Stimulated activated naive CD8-positive, alpha-beta T cell treated with anti-CD3 and anti-CD28 coated beads, Interleukin-15, amount 100 ng/mL, for 72 hours (primary cell): ENCODE results near the gene TMEM39A.

Source experiments
- ATAC-seq: fragments of 150-1000 bp; cut with Tn5 transposase; 2 replicates; pipeline ENCODE4 v1.10.0; 2021; ENCODE audit warnings: mild to moderate bottlenecking, moderate library complexity
- DNase-seq, 2 donors: peaks; one replicate each; pipeline ENCODE4 v3.0.0; 2021 to 2022
- H3K27ac Mint-ChIP-seq, 2 donors: one replicate each; pipeline ENCODE4 v1.8.0; 2022; ENCODE audit warnings: mild to moderate bottlenecking in 2 of 2, mixed read lengths in 2 of 2, moderate library complexity in 2 of 2
- H3K27me3 Mint-ChIP-seq: one replicate; pipeline ENCODE4 v1.8.0; 2022; ENCODE audit warnings: mixed read lengths
- H3K4me1 Mint-ChIP-seq: one replicate; pipeline ENCODE4 v1.8.0; 2022; ENCODE audit warnings: mild to moderate bottlenecking, mixed read lengths
- H3K4me3 Mint-ChIP-seq, 2 donors: one replicate each; pipeline ENCODE4 v1.8.0; 2022; ENCODE audit warnings: mild to moderate bottlenecking in 2 of 2, mixed read lengths in 2 of 2, moderate library complexity in 1 of 2
- H3K9me3 Mint-ChIP-seq, 2 donors: one replicate each; pipeline ENCODE4 v1.8.0; 2022; ENCODE audit warnings: mixed read lengths in 2 of 2

The TMEM39A gene

DNA sequence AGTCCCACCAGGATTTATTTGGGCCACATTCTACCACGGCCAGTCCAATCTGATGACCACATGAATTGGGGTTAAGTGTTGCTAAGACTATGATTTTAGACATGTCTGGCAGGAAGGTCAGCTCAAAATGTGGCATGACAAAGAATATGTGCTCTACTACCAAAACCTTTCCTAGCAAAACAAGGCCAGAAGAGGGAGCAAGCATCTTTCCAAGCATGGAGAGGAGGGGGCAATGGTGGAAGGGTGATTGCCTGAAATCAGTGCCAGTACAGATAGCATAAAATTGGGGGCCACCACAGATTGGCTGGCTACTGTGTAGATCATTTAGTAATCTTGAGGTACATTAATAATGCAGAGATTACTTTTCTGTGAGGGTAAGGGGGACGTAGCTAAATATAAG is 43.2 kb downstream of the TMEM39A start:
- Mint-ChIP-seq H3K4me3 (no peak overlapping the region), H3K4me1 (no peaks in the 10 kb centered on the region), H3K27me3 (no peaks in the 10 kb centered on the region), H3K27ac (no peak overlapping the region), H3K9me3 (peaks cover 0 to 17% of the 10 kb centered on the region in 2 donors)
- DNase-seq, result no peak
- no peak for ATAC-seq

DNA sequence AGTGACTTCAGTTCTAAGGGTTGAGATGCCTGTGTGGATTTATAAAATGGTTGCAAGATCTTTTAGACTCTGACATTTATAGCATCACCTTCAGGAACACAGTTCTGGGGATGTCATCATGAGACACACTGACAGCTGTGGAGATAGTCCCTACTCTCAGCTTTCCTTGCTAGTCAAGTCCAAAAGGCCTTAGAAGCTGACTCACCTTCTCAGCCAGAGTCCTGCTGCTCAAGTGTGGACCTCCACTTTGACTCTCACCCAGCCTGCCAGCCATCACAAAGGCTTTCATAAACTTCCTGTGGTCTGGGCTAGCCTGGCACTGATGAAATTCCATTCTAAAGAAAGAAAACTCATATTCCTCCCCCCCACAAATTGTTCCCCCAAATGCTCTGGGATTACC is 44.8 kb downstream of the TMEM39A start:
- Mint-ChIP-seq H3K4me3 (no peak overlapping the region), H3K4me1 (no peaks in the 10 kb centered on the region), H3K9me3 (peaks cover 0 to 17% of the 10 kb centered on the region in 2 donors), H3K27me3 (no peaks in the 10 kb centered on the region), H3K27ac (no peak overlapping the region)
- DNase-seq (no peak), ATAC-seq (no peak)

DNA sequence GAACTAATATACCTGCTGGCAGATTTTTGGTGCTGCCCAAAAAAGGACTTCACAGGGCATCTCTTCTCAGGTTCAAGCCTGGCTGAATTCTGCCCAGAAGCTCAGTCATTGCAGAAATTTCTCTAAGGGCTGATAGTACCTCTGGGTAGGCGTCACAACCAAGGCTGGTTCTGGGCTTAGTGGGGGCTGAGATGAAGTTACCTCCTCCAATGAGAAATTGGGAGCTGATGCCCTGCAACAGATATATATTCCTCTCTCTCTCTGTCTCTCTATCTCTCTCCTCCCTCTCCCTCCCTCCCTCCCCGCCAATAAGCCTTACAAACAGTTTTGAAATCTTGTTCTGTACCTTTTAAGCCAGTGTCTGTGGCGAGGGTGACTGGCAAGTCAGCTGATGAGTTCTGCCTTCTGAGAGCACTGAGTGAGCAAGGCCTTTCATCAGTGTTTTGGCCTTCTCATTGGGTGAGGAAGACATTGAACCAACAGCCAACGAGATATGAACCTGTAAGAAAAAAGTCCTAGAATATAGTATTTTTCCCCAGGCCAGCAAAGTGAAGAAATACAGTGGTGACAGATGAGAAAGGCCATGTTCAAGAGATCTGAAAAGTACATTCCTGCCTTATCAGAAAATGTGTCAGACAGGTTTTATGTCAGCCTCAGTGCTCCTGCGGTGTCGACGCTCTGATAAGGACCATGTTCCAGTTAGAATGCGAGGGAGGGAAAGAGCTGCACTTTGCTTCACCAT is 45.5 kb downstream of the TMEM39A start:
- no peaks in the 10 kb centered on the region for H3K4me1 Mint-ChIP-seq
- no peaks in the 10 kb centered on the region for H3K27me3 Mint-ChIP-seq
- DNase-seq (no peak), ATAC-seq (no peak)
- peaks cover 0 to 10% of the 10 kb centered on the region in 2 donors for H3K9me3 Mint-ChIP-seq
- H3K27ac Mint-ChIP-seq, result no peak overlapping the region
- no peak overlapping the region for H3K4me3 Mint-ChIP-seq

DNA sequence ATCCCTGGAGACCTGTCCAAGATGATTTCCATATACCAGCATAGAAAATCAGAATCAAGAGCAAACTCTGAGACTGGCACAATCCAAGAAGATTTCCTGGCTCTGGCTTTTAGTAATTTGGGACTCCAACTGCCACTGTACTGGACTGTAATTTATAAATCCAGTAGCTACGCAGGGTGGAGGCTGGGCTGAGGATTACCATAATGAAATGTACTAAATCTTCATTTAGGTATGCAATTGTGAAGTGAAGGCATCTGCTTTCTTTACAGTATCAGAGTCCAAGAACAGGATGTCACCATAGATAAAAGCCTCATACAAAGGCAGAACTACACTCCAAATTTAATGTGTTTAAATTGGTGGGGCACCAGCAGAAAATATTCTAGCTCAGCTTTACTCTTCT is 46.5 kb downstream of the TMEM39A start:
- no peaks in the 10 kb centered on the region for H3K4me1 Mint-ChIP-seq
- no peak for DNase-seq
- H3K27me3 Mint-ChIP-seq, result no peaks in the 10 kb centered on the region
- H3K9me3 Mint-ChIP-seq, result no peaks in the 10 kb centered on the region
- ATAC-seq, result no peak
- H3K4me3 Mint-ChIP-seq, result no peak overlapping the region
- no peak overlapping the region for H3K27ac Mint-ChIP-seq

DNA sequence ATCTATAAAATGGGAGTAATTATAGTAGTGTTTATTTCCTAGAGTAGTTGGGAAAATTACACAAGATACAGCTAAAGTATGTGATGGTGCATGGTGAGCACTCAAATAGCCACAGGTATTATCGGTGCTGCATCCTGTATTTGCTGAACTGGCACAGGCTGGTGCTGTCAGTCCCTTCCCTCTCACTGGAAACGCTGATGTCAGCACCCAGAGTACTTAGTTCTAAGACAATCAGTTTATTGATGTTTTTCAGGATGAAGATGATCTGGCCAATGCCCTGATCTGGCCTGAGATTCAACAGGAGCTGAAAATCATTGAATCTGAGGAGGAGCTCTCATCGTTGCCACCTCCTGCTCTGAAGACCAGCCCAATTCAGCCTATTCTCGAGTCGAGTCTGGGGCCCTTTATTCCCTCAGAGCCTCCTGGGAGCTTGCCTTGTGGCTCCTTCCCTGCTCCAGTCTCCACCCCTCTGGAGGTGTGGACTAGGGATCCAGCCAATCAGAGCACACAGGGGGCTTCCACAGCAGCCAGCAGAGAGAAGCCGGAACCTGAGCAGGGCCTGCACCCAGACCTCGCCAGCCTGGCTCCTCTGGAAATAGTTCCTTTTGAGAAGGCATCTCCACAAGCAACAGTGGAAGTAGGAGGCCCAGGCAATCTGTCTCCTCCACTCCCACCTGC is 49.7 kb downstream of the TMEM39A start:
- H3K27me3 Mint-ChIP-seq, result no peaks in the 10 kb centered on the region
- DNase-seq (no peak), ATAC-seq (no peak)
- H3K4me3 Mint-ChIP-seq, result no peak overlapping the region
- no peaks in the 10 kb centered on the region for H3K4me1 Mint-ChIP-seq
- no peak overlapping the region for H3K27ac Mint-ChIP-seq
- H3K9me3 Mint-ChIP-seq, result no peaks in the 10 kb centered on the region

DNA sequence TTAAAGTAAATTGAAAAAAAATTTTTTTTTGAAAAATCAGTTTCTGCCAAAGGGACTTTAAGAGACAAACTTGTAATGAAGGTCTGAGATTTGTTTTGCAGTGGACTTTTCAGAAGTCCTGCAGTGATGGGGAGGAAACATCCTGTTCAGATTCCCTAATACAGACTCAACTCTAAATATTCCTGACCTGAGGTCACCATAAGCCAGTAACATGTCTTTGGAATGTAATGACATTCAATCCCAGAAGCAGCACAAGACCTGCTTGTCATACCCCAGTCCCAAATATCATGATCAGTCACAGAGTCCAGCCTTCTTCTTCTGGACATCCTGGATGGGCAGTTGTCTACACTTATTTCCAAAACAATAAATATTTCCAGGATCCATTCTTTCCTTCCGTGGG is 53.6 kb downstream of the TMEM39A start:
- H3K9me3 Mint-ChIP-seq, result no peaks in the 10 kb centered on the region
- DNase-seq (no peak), ATAC-seq (no peak)
- H3K4me3 Mint-ChIP-seq, result no peak overlapping the region
- H3K27me3 Mint-ChIP-seq, result no peaks in the 10 kb centered on the region
- H3K4me1 Mint-ChIP-seq, result no peaks in the 10 kb centered on the region
- H3K27ac Mint-ChIP-seq, result no peak overlapping the region

DNA sequence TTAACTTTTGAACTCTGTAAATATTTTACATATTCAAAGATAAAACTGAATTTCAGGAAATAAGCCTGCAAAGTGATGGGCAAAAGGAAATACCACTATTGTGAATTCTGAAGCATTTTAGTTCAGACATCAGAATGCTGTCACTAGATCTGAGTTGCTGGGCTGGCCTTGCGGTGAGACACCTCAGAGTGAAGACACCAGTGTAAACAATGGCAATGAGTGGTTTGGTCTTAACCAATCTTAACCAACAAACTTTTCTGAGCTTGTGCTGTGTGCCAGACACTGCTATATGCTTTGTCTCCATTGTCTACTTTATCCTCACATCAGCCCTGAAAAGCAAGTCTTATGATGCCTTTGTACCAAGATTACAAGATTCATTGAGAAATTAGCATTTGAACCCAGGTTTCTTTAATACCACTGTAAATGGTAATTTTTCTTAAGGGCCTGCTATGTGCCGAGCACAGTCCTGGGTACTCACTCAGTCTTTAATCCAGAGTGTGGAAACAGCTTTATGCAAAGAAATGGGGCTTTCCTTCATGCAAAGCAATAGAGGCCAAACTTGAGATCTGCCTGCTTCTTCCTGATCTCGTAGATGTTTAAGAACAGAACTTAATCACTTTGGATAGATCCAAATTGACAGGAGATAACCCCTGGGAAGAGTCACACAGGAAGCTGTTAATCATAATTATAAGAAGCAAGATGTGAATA is 55.0 kb downstream of the TMEM39A start:
- ATAC-seq (no peak), DNase-seq (no peak)
- no peaks in the 10 kb centered on the region for H3K4me1 Mint-ChIP-seq
- H3K4me3 Mint-ChIP-seq, result no peak overlapping the region
- no peaks in the 10 kb centered on the region for H3K9me3 Mint-ChIP-seq
- H3K27me3 Mint-ChIP-seq, result no peaks in the 10 kb centered on the region
- no peak overlapping the region for H3K27ac Mint-ChIP-seq

DNA sequence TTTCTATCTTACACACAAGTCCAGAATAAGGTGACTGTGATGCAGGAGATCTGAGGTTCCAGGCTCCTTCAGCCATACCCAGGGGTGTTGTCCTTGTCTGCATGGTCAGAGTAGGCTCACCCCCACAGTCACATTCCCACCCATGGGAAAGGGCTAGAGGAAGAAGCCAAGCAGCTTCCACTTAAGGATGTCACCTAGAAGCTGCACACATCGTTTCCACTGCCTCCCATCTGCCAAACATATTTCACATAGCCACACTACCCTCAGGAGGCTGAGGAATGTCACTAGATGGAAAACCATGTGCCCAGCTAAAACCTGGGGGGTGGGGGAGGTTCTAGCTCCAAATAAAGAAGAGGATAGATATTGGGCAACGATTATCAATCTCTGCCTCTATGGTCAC is 58.1 kb downstream of the TMEM39A start:
- Mint-ChIP-seq H3K4me1 (peaks cover 11% of the 10 kb centered on the region), H3K27me3 (no peaks in the 10 kb centered on the region), H3K9me3 (no peaks in the 10 kb centered on the region), H3K27ac (no peak overlapping the region), H3K4me3 (no peak overlapping the region)
- ATAC-seq (no peak), DNase-seq (no peak)

DNA sequence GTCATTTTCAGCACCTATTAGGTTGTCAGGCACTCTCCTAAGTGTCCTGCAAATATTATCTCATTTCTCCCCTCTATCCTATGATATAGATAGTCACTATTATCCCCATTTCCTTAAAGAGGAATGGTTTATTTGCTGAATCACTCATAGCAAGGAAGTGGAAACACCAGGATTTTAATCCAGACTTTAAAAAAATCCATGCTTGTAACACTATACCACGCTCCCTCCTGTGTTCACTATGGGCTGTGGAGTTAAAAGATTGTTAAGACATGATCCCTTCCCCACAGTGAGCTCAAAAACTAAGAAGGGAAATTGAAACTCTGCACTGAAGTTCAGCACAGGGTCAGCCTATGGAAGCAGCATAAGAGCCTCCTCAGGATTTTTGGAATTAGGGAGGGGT is 60.2 kb downstream of the TMEM39A start:
- ATAC-seq (no peak), DNase-seq (no peak)
- Mint-ChIP-seq H3K4me3 (no peak overlapping the region), H3K4me1 (peaks cover 11% of the 10 kb centered on the region), H3K27me3 (no peaks in the 10 kb centered on the region), H3K27ac (peak overlapping the region in 1 of 2 donors; percentile 23), H3K9me3 (no peaks in the 10 kb centered on the region)

DNA sequence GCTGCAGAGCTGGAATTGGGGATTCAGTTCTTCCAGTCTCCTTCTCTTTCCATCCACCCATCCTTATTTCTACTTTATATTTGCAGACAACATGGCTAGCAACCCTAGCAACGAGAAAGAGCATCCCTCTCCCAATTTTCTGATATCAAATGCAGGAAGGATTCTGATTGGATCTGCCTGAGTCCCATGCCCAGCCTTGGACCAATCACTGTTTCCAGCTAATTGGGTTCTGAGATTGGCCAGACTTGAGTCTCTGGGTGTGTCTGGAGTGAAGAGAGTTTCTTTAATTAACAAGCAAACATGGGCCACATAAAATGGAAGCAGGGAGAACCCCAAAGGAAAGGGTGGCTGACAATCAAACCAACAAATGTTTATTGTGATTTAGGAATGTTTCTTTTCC is 60.6 kb downstream of the TMEM39A start:
- no peak overlapping the region for H3K4me3 Mint-ChIP-seq
- no peak overlapping the region for H3K27ac Mint-ChIP-seq
- no peaks in the 10 kb centered on the region for H3K27me3 Mint-ChIP-seq
- H3K4me1 Mint-ChIP-seq, result peaks cover 11% of the 10 kb centered on the region
- DNase-seq, result no peak
- no peak for ATAC-seq
- no peaks in the 10 kb centered on the region for H3K9me3 Mint-ChIP-seq

DNA sequence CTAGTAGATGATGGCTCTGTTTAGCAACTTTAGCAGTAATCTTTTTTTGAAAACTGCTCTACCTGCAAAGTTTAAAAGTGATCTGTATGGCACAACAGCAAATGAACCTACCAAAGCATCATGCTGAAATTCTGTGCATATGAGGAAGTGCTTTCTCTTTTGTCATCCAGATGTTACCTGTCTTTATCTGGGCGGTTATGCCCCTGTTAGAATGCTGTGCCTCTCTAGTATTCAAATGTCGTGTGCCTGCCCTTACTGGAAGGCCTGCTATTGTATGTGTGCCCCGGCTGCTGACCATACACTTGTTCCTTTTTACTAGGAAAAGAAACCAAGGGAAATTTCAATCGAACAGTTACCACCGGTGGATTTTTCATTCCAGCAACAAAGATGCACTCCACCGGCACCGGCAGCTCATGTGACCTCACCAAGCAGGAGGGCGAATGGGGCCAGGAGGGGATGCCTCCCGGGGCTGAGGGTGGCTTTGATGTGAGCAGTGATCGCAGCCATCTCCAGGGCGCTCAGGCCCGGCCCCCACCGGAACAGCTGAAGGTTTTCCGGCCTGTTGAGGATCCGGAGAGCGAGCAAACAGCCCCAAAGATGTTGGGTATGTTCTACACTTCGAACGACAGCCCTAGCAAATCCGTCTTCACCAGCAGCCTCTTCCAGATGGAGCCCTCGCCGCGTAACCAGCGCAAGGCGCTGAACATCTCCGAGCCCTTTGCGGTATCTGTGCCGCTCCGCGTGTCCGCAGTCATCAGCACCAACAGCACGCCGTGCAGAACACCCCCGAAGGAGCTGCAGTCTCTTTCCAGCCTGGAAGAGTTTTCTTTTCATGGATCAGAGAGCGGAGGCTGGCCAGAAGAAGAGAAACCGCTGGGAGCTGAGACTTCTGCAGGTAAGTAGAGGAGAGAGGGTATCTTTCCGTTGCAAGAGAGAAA is 61.6 kb downstream of the TMEM39A start:
- ATAC-seq, result no peak
- peaks cover 11% of the 10 kb centered on the region for H3K4me1 Mint-ChIP-seq
- H3K4me3 Mint-ChIP-seq, result peak overlapping the region in 1 of 2 donors; percentile 17
- peak overlapping the region in 1 of 2 donors; percentile 75 for H3K27ac Mint-ChIP-seq
- no peaks in the 10 kb centered on the region for H3K9me3 Mint-ChIP-seq
- no peaks in the 10 kb centered on the region for H3K27me3 Mint-ChIP-seq
- no peak for DNase-seq

DNA sequence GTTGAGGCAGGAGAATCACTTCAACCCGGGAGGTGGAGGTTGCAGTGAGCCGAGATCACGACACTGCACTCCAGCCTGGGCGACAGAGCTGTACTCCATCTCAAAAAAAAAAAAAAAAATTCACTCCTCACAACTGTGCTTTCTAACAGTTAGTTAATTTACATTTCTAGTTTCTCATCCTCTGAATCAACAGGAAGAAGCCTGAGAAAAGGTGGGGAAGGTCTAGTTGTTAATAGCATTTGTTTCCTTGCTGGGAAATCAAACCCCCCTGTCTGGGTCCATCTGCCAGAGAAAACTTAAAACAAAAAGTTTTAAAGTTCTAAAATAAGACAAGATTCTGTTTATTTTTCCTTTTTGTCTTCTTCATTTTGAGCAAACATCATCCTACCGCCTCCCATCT is 62.3 kb downstream of the TMEM39A start:
- peak overlapping the region in 1 of 2 donors; percentile 75 for H3K27ac Mint-ChIP-seq

DNA sequence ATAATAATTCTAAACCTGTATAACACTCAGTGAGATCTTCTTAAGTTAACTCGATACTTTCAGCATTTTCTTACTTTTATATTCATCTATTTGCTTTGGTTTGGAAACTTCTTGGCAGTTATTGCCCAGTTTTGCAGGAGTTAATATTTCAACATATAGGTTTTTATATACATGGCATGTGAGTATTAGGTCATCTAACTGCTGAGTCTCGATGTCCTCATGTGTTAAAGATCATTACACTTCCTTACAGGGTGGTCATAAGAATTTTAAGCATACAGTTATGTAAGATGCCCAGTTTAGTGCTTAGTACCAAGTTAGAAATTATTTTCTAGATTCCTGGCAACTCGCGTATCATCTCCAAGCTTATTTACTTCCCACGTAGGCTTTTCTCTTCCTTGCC is 62.9 kb downstream of the TMEM39A start:
- no peak for DNase-seq
- H3K27ac Mint-ChIP-seq, result peak overlapping the region in 1 of 2 donors; percentile 21
- no peak for ATAC-seq
- no peak overlapping the region for H3K4me3 Mint-ChIP-seq
- H3K27me3 Mint-ChIP-seq, result no peaks in the 10 kb centered on the region
- peaks cover 18% of the 10 kb centered on the region for H3K4me1 Mint-ChIP-seq
- H3K9me3 Mint-ChIP-seq, result no peaks in the 10 kb centered on the region

More for the DNA sequence above, 62.3 kb downstream of the TMEM39A start:
- H3K27me3 Mint-ChIP-seq, result no peaks in the 10 kb centered on the region
- peaks cover 12% of the 10 kb centered on the region for H3K4me1 Mint-ChIP-seq
- DNase-seq (no peak), ATAC-seq (peak; percentile 36)
- H3K9me3 Mint-ChIP-seq, result no peaks in the 10 kb centered on the region
- peak overlapping the region in 1 of 2 donors; percentile 17 for H3K4me3 Mint-ChIP-seq

DNA sequence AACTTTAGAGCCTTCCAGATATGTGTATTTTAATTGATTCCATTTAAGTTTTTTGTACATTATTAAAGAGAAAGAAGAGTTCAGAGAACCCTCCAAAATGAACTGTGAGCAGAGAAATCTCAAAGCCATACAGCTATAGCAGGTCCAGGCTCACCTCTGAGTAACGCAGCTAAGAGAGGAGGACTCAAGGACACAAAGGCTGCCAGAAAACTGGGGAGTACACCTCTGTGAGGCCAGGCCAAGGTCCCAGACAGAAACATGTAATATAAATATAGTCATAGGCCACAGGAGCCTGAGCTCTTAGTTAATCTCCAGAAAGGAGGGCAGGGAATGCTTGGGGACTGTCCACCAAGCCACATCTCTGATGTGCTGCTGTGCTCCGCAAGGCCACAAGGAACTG is 66.5 kb downstream of the TMEM39A start:
- no peak overlapping the region for H3K4me3 Mint-ChIP-seq
- ATAC-seq (no peak), DNase-seq (no peak)
- no peaks in the 10 kb centered on the region for H3K9me3 Mint-ChIP-seq
- H3K27me3 Mint-ChIP-seq, result no peaks in the 10 kb centered on the region
- H3K27ac Mint-ChIP-seq, result no peak overlapping the region
- H3K4me1 Mint-ChIP-seq, result peaks cover 21% of the 10 kb centered on the region

DNA sequence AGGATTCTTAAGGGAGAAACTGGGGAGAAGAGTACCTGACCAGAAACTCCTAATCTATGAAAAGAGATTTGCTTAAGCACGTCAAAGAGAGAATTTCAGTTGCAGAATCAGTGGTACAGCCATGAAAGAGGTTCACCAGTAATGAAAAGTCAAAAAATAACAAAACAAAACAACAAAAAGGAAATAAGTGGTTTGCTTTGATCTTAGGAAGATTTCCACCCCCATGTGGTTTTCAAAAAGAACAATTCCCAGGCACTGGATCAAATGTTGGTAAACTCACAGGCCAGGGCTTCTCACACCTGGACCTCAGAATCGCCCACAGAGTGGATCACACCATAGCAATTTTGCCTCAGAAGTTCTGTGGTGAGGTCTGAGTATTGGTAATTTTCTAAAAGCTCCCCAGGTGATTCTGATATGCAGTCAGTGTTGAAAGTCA is 67.5 kb downstream of the TMEM39A start:
- peaks cover 14% of the 10 kb centered on the region for H3K4me1 Mint-ChIP-seq
- no peak overlapping the region for H3K27ac Mint-ChIP-seq
- H3K27me3 Mint-ChIP-seq, result no peaks in the 10 kb centered on the region
- H3K9me3 Mint-ChIP-seq, result no peaks in the 10 kb centered on the region
- ATAC-seq (peak; percentile 89), DNase-seq (peak in 1 of 2 donors; percentile 39)
- H3K4me3 Mint-ChIP-seq, result no peak overlapping the region
